BJ (cell line): Measurements from ENCODE around the gene CAB39L. TPM values are rescaled to one million over a fixed set of nuclear protein-coding genes. Genes with fewer than 3 reads are reported as not detected.
"Not testable (repeated sequence)": the region's sequence is repeated elsewhere in the genome, so short reads cannot be mapped to it uniquely, and the experiment has no call there.

Source experiments
- CTCF ChIA-PET: fragments of 350-600 bp; formaldehyde crosslinking; extraction: SDS; loops from one replicate; lab custom pipeline; 2021; ENCODE audit warnings: antibody characterized with exemption, inconsistent platforms; lab: Yijun Ruan, JAX
- POLR2A ChIA-PET: fragments of 300-600 bp; sonication (Branson Sonifier 250); formaldehyde crosslinking; extraction: SDS; loops from one replicate; lab custom pipeline; 2021; ENCODE audit warnings: antibody characterized with exemption; lab: Charles Lee
- DNase-seq: peaks from one replicate; pipeline ENCODE4 v3.0.0-alpha.2; 2011; ENCODE audit warnings: low read depth
- H3K27me3 ChIP-seq: 2 replicates; pipeline ENCODE4 v1.6.0; 2011; ENCODE audit warnings: low read length; ENCODE audit not compliant: control insufficient read depth, insufficient read depth
- H3K36me3 ChIP-seq: 2 replicates; pipeline ENCODE4 v1.5.1; 2011; ENCODE audit warnings: low read length; ENCODE audit not compliant: control insufficient read depth, insufficient read depth
- H3K4me3 ChIP-seq: 2 replicates; pipeline ENCODE4 v1.5.1; 2011; ENCODE audit warnings: low read depth, mild to moderate bottlenecking, control low read depth, low read length
- CTCF ChIP-seq: IDR thresholded peaks from 2 replicates; pipeline ENCODE4 v1.5.1; 2011; ENCODE audit warnings: low read depth, mild to moderate bottlenecking, control low read depth, inconsistent platforms, low read length, moderate library complexity; ENCODE audit not compliant: insufficient read depth
- polyA plus RNA-seq: library from polyadenylated mRNA; depleted of rRNA; stranded (reverse); fragments of >200 nt; gene quantifications from 2 replicates; pipeline ENCODE4 v1.2.3, GENCODE V29; 2011

Gene CAB39L
- polyA plus RNA-seq, 1 experiment = 6.5 TPM

- Histone ChIP-seq H3K4me3 (no peak overlapping the region), H3K27me3 (no peaks in the 10 kb centered on the region), H3K36me3 (no peaks in the 10 kb centered on the region)
- ChIA-PET CTCF (no interaction called here), POLR2A (no interaction called here)
- no peak for DNase-seq
- TF ChIP-seq CTCF = no peak
Measured at GRCh38 chr13:49297338-49297737, 146.5 kb downstream of the CAB39L start.

- no peak for DNase-seq
- no peaks in the 10 kb centered on the region for H3K27me3 ChIP-seq
- H3K36me3 ChIP-seq = no peaks in the 10 kb centered on the region
- TF ChIP-seq CTCF = no peak
- no peak overlapping the region for H3K4me3 ChIP-seq
- CTCF ChIA-PET = no interaction called here
- POLR2A ChIA-PET = no interaction called here
Measured at GRCh38 chr13:49296659-49297058, 147.2 kb downstream of the CAB39L start.

GRCh38 chr13:49295244-49295643 is 148.6 kb downstream of the CAB39L start:
- Histone ChIP-seq H3K27me3 (no peaks in the 10 kb centered on the region), H3K36me3 (no peaks in the 10 kb centered on the region), H3K4me3 (no peak overlapping the region)
- CTCF ChIA-PET = interaction anchor here (1.1 to 2.2 kb wide), 3 partner anchors 9 to 142 kb away, joined by 3 to 9 read pairs (median 4); no protein-coding TSS in a partner anchor
- TF ChIP-seq CTCF = no peak
- DNase-seq = no peak
- POLR2A ChIA-PET = no interaction called here

- H3K36me3 ChIP-seq, H3K4me3 ChIP-seq, POLR2A ChIA-PET, DNase-seq, H3K27me3 ChIP-seq: not testable (repeated sequence)
- CTCF ChIA-PET = interaction anchor here (0.9 to 2.2 kb wide), 5 partner anchors 8 to 309 kb away, joined by 3 to 9 read pairs (median 3); partner anchors contain the start of gene CDADC1
Measured at GRCh38 chr13:49294723-49295122, 149.1 kb downstream of the CAB39L start.

- TF ChIP-seq CTCF = no peak
- no peak for DNase-seq
- H3K27me3 ChIP-seq = no peaks in the 10 kb centered on the region
- POLR2A ChIA-PET = no interaction called here
- CTCF ChIA-PET = interaction anchor here (1.2 kb wide), 1 partner anchor 144 kb away, joined by 3 read pairs; no protein-coding TSS in a partner anchor
- H3K4me3 ChIP-seq = no peak overlapping the region
- H3K36me3 ChIP-seq = no peaks in the 10 kb centered on the region
Measured at GRCh38 chr13:49292742-49293486, 150.9 kb downstream of the CAB39L start.
